Common myeloid progenitor, CD34-positive (primary cell): ENCODE results near the gene C1orf226.

Experiments used
- CTCF ChIA-PET: fragments of 350-600 bp; sonication (Branson Sonifier 250); formaldehyde crosslinking; loops from one replicate; lab custom pipeline; 2021; ENCODE audit warnings: antibody characterized with exemption; lab: Charles Lee
- POLR2A ChIA-PET: fragments of 350-600 bp; sonication (Branson Sonifier 250); formaldehyde crosslinking; loops from one replicate; lab custom pipeline; 2021; ENCODE audit warnings: antibody characterized with exemption; lab: Charles Lee
- DNase-seq, 3 donors: peaks; one replicate each; pipeline versions ENCODE4 v3.0.0 to v3.0.0-alpha.2; 2013
- H3K27ac ChIP-seq, 2 experiments: 1 replicate in 1 of 2; 2 replicates in 1 of 2; pipeline ENCODE4 v1.7.0; 2013; ENCODE audit warnings: inconsistent platforms in 2 of 2, low read length in 2 of 2, mild to moderate bottlenecking in 2 of 2, low read depth in 1 of 2, moderate library complexity in 1 of 2; ENCODE audit not compliant: severe bottlenecking in 2 of 2, insufficient read depth in 1 of 2, poor library complexity in 1 of 2
- H3K27me3 ChIP-seq, 5 experiments: replicated peaks in 2 of 5; 1 replicate in 3 of 5; 2 replicates in 2 of 5; pipeline versions ENCODE4 v1.6.1 to v1.7.0; 2013; ENCODE audit warnings: low read length in 4 of 5, mild to moderate bottlenecking in 2 of 5, moderate library complexity in 2 of 5, inconsistent platforms in 1 of 5; ENCODE audit not compliant: insufficient read depth in 5 of 5, control insufficient read depth in 4 of 5
- H3K36me3 ChIP-seq, 4 experiments: 1 replicate in 2 of 4; 2 replicates in 2 of 4; pipeline versions ENCODE4 v1.6.1 to v1.7.0; 2013; ENCODE audit warnings: low read length in 3 of 4, control low read depth in 1 of 4, mild to moderate bottlenecking in 1 of 4; ENCODE audit not compliant: control insufficient read depth in 4 of 4, insufficient read depth in 4 of 4
- H3K4me1 ChIP-seq, 4 experiments: 1 replicate in 3 of 4; 2 replicates in 1 of 4; pipeline versions ENCODE4 v1.6.1 to v1.7.1; 2013; ENCODE audit warnings: low read length in 3 of 4, mild to moderate bottlenecking in 3 of 4, control low read depth in 1 of 4, inconsistent platforms in 1 of 4, moderate library complexity in 1 of 4; ENCODE audit not compliant: control insufficient read depth in 4 of 4, insufficient read depth in 4 of 4; ENCODE audit errors: control extremely low read depth in 1 of 4
- H3K4me3 ChIP-seq, 7 experiments: 1 replicate in 4 of 7; 2 replicates in 3 of 7; pipeline versions ENCODE4 v1.5.1 to v1.7.0; 2013; ENCODE audit warnings: mild to moderate bottlenecking in 7 of 7, low read length in 6 of 7, moderate library complexity in 6 of 7, inconsistent platforms in 2 of 7, low read depth in 2 of 7, control low read depth in 1 of 7; ENCODE audit not compliant: insufficient read depth in 4 of 7, control insufficient read depth in 1 of 7; ENCODE audit errors: extremely low read depth in 1 of 7
- H3K9me3 ChIP-seq, 5 experiments: 1 replicate in 4 of 5; 2 replicates in 1 of 5; pipeline versions ENCODE4 v1.6.1 to v1.7.1; 2013; ENCODE audit warnings: low read length in 4 of 5, mild to moderate bottlenecking in 2 of 5, inconsistent platforms in 1 of 5, low read depth in 1 of 5, moderate library complexity in 1 of 5; ENCODE audit not compliant: control insufficient read depth in 4 of 5, insufficient read depth in 2 of 5; ENCODE audit errors: control extremely low read depth in 1 of 5
- WGBS: methylation state at CpG from one replicate; pipeline ENCODE4 v1.1.5; 2013; ENCODE audit not compliant: insufficient coverage; 5-methylcytosine and 5-hydroxymethylcytosine counted together

The C1orf226 gene

GRCh38 chr1:162404550-162405160, 23.1 kb downstream of the C1orf226 start:
- ChIA-PET POLR2A (no interaction called here), CTCF (interaction anchor here (0.7 to 1.4 kb wide), 2 partner anchors 9 to 106 kb away, joined by 3 to 4 read pairs; no protein-coding TSS in a partner anchor)
- 100% methylated on average over 1 of the region's 5 CpGs for WGBS
- H3K4me1 ChIP-seq = no peaks in the 10 kb centered on the region
- no peaks in the 10 kb centered on the region for H3K36me3 ChIP-seq
- no peaks in the 10 kb centered on the region for H3K9me3 ChIP-seq
- no peak overlapping the region for H3K4me3 ChIP-seq
- no peaks in the 10 kb centered on the region for H3K27me3 ChIP-seq
- no peak for DNase-seq
- H3K27ac ChIP-seq = no peak overlapping the region

- H3K36me3 ChIP-seq = no peaks in the 10 kb centered on the region
- 100% methylated on average over 3 of the region's 5 CpGs for WGBS
- H3K27ac ChIP-seq = no peak overlapping the region
- ChIA-PET POLR2A (no interaction called here), CTCF (interaction anchor here (1.4 kb wide), 1 partner anchor 11 kb away, joined by 4 read pairs; no protein-coding TSS in a partner anchor)
- no peaks in the 10 kb centered on the region for H3K9me3 ChIP-seq
- no peaks in the 10 kb centered on the region for H3K4me1 ChIP-seq
- H3K27me3 ChIP-seq = no peaks in the 10 kb centered on the region
- no peak overlapping the region for H3K4me3 ChIP-seq
- DNase-seq = no peak
These were observed 24.3 kb downstream of the C1orf226 start for GRCh38 chr1:162405800-162406199.

GRCh38 chr1:162406811-162407210, 25.3 kb downstream of the C1orf226 start:
- H3K36me3 ChIP-seq = no peaks in the 10 kb centered on the region
- no peak overlapping the region for H3K4me3 ChIP-seq
- H3K27me3 ChIP-seq = no peaks in the 10 kb centered on the region
- no peak overlapping the region for H3K27ac ChIP-seq
- no CpG with 5 or more reads among the region's 2 CpGs for WGBS
- H3K4me1 ChIP-seq = peaks cover 0 to 1% (median 0%) of the 10 kb centered on the region in 4 experiments
- DNase-seq = no peak
- no peaks in the 10 kb centered on the region for H3K9me3 ChIP-seq
- ChIA-PET POLR2A (no interaction called here), CTCF (interaction anchor here (0.6 kb wide), 1 partner anchor 52 kb away, joined by 3 read pairs; no protein-coding TSS in a partner anchor)

- POLR2A ChIA-PET = interaction anchor here (1.1 kb wide), 1 partner anchor 19 kb away, joined by 3 read pairs; no protein-coding TSS in a partner anchor
- H3K4me3 ChIP-seq = no peak overlapping the region
- H3K27ac ChIP-seq = no peak overlapping the region
- H3K9me3 ChIP-seq = no peaks in the 10 kb centered on the region
- no peak for DNase-seq
- H3K27me3 ChIP-seq = no peaks in the 10 kb centered on the region
- H3K4me1 ChIP-seq = peaks cover 0 to 1% (median 0%) of the 10 kb centered on the region in 4 experiments
- CTCF ChIA-PET = no interaction called here
- no CpG with 5 or more reads among the region's 1 CpG for WGBS
- H3K36me3 ChIP-seq = no peaks in the 10 kb centered on the region
These were observed 26.0 kb downstream of the C1orf226 start for GRCh38 chr1:162407539-162407938.

- POLR2A ChIA-PET = no interaction called here
- no peak for DNase-seq
- Histone ChIP-seq H3K4me1 (peaks cover 0 to 6% (median under 1%) of the 10 kb centered on the region in 4 experiments), H3K4me3 (no peak within 1 kb of the TSS), H3K36me3 (no peaks in the 10 kb centered on the region), H3K9me3 (no peaks in the 10 kb centered on the region), H3K27ac (no peak within 1 kb of the TSS), H3K27me3 (no peaks in the 10 kb centered on the region)
- WGBS = 100% methylated on average over 2 of the region's 3 CpGs
- CTCF ChIA-PET = no interaction called here
These were observed 30.5 kb downstream of the C1orf226 start, which contains the start of gene SH2D1B for GRCh38 chr1:162412002-162412401. Gene SH2D1B, minus strand, starts transcription at chr1:162412136. Its CDS starts 120 bp downstream, at chr1:162412016.

GRCh38 chr1:162416215-162416614, 34.7 kb downstream of the C1orf226 start:
- no peaks in the 10 kb centered on the region for H3K36me3 ChIP-seq
- no peaks in the 10 kb centered on the region for H3K9me3 ChIP-seq
- no peaks in the 10 kb centered on the region for H3K27me3 ChIP-seq
- DNase-seq = no peak
- peaks cover 0 to 10% (median 2%) of the 10 kb centered on the region in 4 experiments for H3K4me1 ChIP-seq
- no peak overlapping the region for H3K27ac ChIP-seq
- H3K4me3 ChIP-seq = no peak overlapping the region
- POLR2A ChIA-PET = no interaction called here
- CTCF ChIA-PET = no interaction called here

- ChIA-PET CTCF (no interaction called here), POLR2A (no interaction called here)
- Histone ChIP-seq H3K4me3 (no peak overlapping the region), H3K36me3 (no peaks in the 10 kb centered on the region), H3K9me3 (no peaks in the 10 kb centered on the region), H3K27me3 (no peaks in the 10 kb centered on the region), H3K27ac (no peak overlapping the region), H3K4me1 (peaks cover 0 to 13% (median 1%) of the 10 kb centered on the region in 4 experiments)
- 100% methylated on average over 1 of the region's 2 CpGs for WGBS
- no peak for DNase-seq
These were observed 35.4 kb downstream of the C1orf226 start for GRCh38 chr1:162416909-162417308.
